Activated T-helper 1 cell treated with anti-CD3 and anti-CD28 coated beads, Interleukin-12 subunit alpha, Interleukin-12 subunit beta, Interleukin-2, Interleukin-4 antibody, amounts not matched to agents 30 ng/mL and 10 ng/mL and 1 ng/mL, durations not matched to agents 14 hours and 24 hours and 36 hours (primary cell): ENCODE measurements around the gene KRT78. TPM values are rescaled to one million over a fixed set of nuclear protein-coding genes. Genes with fewer than 3 reads are reported as not detected.

Source experiments
- DNase-seq: peaks from one replicate; pipeline ENCODE4 v3.0.0; 2021; ENCODE audit warnings: low spot score
- H3K27ac Mint-ChIP-seq: one replicate; pipeline ENCODE4 v1.8.0; 2021; ENCODE audit warnings: mild to moderate bottlenecking, mixed read lengths
- H3K27me3 Mint-ChIP-seq: one replicate; pipeline ENCODE4 v1.8.0; 2022; ENCODE audit warnings: mild to moderate bottlenecking, moderate library complexity, mixed read lengths; ENCODE audit not compliant: insufficient read depth
- H3K36me3 Mint-ChIP-seq: one replicate; pipeline ENCODE4 v1.8.0; 2021; ENCODE audit warnings: low read depth, mixed read lengths
- H3K4me1 Mint-ChIP-seq: one replicate; pipeline ENCODE4 v1.8.0; 2021; ENCODE audit warnings: low read depth, mixed read lengths
- H3K4me3 Mint-ChIP-seq: one replicate; pipeline ENCODE4 v1.8.0; 2021; ENCODE audit warnings: mild to moderate bottlenecking, moderate library complexity, mixed read lengths
- H3K9me3 Mint-ChIP-seq: one replicate; pipeline ENCODE4 v1.8.0; 2021; ENCODE audit warnings: mixed read lengths
- intact Hi-C: fragments of 100-400 bp; cut with micrococcal nuclease; formaldehyde crosslinking; loops from one replicate; pipeline ENCODE4 v1.15.1; 2024
- total RNA-seq: library from RNA; stranded (reverse); gene quantifications from 2 replicates; pipeline ENCODE4 v1.2.3, GENCODE V29; 2022

Gene KRT78
- total RNA-seq, 1 donor from 2014 or later = not detected

DNA sequence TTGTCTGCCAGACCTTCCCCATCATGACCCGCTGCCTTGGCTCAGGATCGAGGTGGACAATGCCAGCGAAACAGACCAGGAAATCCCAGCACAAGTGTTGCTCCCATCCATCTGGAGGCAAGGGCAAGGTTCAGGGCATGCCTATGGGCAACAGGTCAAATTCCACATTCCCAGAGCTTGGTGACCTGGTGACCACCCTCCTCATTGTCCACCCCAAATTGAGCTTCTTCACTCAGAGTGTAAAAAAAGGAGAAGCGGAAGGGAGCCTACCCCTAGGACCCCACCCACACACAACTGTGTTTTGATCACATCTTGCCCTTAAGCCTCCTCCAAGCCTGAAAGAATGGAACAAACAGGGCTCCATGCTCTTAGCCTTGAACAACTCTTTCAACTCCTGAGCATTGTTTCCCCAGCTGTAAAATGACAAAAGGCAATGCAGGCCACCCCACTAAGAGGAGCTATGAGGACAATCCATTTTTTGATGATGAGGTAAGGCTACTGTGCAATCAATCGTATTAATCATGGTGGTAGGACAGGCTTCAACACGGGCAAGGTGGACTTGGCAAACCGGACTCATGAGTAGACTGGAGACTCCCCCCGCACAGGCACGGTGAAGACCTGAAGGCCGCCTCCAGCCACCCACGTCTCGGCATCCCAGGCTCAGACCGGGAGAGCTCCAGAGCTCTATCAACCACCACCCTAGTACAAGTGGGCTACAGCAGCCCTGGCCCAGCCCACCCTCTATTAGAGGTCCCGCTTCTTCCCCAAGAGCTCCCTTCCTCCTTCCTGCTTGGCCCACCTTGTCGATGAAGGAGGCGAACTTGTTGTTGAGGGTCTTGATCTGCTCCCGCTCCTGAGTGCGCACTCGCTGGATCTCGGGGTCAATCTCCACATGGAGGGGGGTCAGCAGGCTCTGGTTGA lies 15.5 kb downstream of the KRT78 start:
- Mint-ChIP-seq H3K4me3 (no peak overlapping the region), H3K9me3 (no peaks in the 10 kb centered on the region), H3K4me1 (peaks cover 38% of the 10 kb centered on the region), H3K27ac (no peak overlapping the region), H3K27me3 (peaks cover 2% of the 10 kb centered on the region), H3K36me3 (no peaks in the 10 kb centered on the region)
- DNase-seq = no peak
- intact Hi-C loops = no loop called here

DNA sequence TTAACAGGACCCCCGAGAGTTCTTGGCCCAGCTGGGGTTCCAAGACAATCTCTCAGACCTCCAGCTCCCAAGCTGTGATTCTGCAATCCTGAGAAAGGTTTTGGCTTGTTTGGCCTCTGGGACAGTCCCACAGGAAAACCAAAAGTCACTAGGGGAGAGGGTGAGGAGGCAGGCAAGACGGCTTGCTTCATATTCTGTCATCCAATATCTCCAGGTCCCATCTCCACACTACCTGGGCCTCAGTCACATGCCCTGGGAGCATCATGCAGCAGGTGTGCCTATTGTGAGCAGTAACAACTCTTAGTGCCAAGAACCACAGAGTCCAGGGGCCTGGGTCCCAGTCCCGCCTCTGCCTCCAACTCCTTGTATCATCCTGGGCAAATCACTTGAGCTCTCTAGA lies 16.3 kb downstream of the KRT78 start:
- Mint-ChIP-seq H3K36me3 (no peaks in the 10 kb centered on the region), H3K4me3 (no peak overlapping the region), H3K27me3 (peaks cover 2% of the 10 kb centered on the region), H3K4me1 (peaks cover 31% of the 10 kb centered on the region), H3K9me3 (no peaks in the 10 kb centered on the region), H3K27ac (no peak overlapping the region)
- no peak for DNase-seq
- intact Hi-C loops = no loop called here

DNA sequence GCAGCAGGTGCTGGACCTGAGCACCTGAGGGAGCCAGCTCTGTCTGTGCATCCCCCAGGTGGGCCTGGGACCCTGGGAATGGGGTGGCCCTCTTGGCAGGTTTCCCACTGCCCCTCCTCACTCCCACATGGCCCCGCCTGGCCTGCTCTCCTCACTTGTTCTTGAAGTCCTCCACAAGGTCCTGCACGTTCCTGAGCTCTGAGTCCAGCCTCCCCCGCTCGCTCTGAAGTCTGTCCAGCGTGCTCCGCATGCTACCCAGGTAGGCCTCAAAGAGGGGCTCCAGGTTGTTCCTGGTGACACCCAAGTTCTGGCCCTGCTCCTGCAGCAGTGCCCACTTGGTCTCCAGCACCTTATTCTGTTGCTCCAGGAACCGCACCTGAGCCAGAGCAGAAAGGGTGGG lies 17.5 kb downstream of the KRT78 start:
- Mint-ChIP-seq H3K4me1 (peaks cover 19% of the 10 kb centered on the region), H3K9me3 (no peaks in the 10 kb centered on the region), H3K27me3 (peaks cover 2% of the 10 kb centered on the region), H3K27ac (no peak overlapping the region), H3K36me3 (no peaks in the 10 kb centered on the region), H3K4me3 (no peak overlapping the region)
- intact Hi-C loops = no loop called here
- no peak for DNase-seq

DNA sequence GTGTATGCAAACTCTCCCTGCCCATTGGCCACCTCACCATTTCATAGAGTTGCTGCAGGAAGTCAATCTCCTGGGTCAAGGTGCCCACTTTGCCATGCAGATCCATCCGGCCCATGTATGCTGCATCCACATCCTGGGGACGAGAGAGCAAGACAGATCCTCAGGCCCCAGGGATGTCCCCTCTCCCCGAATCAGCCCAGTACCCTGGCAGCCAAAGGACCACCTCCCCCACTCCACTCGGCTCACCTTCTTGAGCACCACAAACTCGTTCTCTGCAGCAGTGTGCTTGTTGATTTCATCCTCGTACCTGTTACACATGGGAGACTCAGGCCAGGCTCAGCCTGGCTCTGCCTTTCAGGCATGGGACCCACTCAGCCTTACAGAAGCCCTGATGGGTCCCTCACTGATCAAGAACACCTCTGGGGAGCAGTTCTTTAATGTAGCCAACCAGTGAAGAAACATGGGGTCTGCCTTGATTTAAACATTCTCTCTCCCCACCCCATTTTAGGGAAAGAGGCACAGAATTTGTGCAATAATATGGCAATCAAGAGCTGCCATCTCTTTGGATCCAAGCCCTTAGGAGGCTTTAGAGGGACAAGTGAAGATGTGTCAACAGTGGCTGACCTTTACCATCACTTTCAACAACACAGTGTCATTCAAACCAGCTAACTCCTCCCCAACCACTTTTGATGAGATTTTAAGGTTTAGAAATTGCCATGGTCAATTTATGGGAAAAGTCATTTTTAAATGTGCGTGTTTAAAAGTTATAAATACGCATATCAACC lies 18.6 kb downstream of the KRT78 start:
- DNase-seq = no peak
- H3K36me3 Mint-ChIP-seq = no peaks in the 10 kb centered on the region
- H3K4me1 Mint-ChIP-seq = peaks cover 9% of the 10 kb centered on the region
- intact Hi-C loops = no loop called here
- no peak overlapping the region for H3K27ac Mint-ChIP-seq
- no peaks in the 10 kb centered on the region for H3K27me3 Mint-ChIP-seq
- no peak overlapping the region for H3K4me3 Mint-ChIP-seq
- no peaks in the 10 kb centered on the region for H3K9me3 Mint-ChIP-seq

DNA sequence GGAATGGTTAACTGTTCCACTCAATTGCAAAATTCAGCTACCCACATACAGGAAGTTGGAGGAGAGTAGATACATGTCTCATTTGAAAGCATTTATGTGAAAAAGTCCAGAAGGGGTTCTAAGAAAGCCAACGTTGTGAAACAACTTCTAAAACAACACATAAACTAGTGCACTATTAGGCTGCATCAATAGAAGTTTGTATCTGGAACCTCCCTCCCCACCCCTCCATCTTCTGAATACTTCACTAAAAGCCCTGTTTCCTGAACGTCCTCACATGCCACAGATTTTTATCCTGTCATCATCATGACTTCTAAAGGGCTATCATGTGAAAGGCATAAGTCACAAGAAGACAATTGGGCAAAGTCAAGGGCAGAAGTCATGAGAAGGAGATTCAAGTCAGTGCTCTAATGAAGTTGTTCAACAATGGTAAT lies 20.2 kb downstream of the KRT78 start:
- H3K36me3 Mint-ChIP-seq = no peaks in the 10 kb centered on the region
- H3K4me1 Mint-ChIP-seq = peaks cover 8% of the 10 kb centered on the region
- no peaks in the 10 kb centered on the region for H3K9me3 Mint-ChIP-seq
- intact Hi-C loops = no loop called here
- H3K27me3 Mint-ChIP-seq = no peaks in the 10 kb centered on the region
- H3K4me3 Mint-ChIP-seq = no peak overlapping the region
- H3K27ac Mint-ChIP-seq = no peak overlapping the region
- no peak for DNase-seq

DNA sequence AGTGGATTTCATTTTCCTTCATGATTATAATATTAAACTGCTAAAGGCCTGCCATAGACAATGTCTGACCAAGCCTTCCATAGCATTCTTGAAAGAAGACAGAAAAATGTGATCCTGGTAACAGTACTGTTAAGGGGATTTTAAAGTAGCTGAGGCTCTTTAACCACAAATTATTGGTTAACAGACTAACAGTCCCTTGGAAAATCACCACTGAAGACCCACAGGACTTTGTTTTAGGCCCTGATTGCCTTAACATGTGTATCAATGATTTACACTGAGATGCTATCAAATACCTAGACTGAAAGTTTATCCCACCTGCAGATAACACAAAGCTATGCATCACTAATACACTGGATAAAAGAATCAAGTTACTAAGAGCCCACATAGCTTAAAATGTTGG lies 20.6 kb downstream of the KRT78 start:
- Mint-ChIP-seq H3K36me3 (no peaks in the 10 kb centered on the region), H3K4me1 (peaks cover 8% of the 10 kb centered on the region), H3K9me3 (no peaks in the 10 kb centered on the region), H3K27ac (no peak overlapping the region), H3K27me3 (no peaks in the 10 kb centered on the region), H3K4me3 (no peak overlapping the region)
- DNase-seq = no peak
- intact Hi-C loops = no loop called here

DNA sequence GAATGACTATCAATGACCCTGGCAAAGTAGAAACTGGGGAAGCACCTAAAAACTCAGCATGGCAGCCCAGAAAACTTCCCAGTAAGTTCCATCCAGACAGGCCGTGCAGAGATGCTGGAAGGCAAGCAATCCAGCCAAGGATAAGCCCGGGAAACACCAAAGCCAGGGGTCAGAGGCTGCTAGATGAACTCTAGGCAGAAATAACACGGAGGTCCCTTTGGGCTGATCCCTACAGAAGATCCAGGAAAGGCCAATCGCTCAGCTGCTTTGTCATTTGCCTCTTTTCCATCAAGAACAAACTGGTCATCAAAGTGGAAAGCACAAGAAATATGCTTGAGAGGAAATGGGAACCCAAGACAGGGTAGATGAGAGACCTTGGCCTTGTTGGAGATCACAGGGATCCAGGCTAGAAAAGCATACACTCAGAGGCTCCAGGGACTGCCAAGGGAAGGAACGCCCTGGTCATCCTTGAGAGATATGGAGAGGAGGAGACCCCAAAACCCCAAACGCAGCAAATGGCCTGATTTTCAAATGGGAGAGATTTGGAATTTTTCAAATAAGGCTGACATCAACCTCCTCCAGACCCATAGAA lies 21.2 kb downstream of the KRT78 start:
- Mint-ChIP-seq H3K9me3 (no peaks in the 10 kb centered on the region), H3K4me1 (peaks cover 8% of the 10 kb centered on the region), H3K36me3 (no peaks in the 10 kb centered on the region), H3K4me3 (no peak overlapping the region), H3K27ac (no peak overlapping the region), H3K27me3 (no peaks in the 10 kb centered on the region)
- intact Hi-C loops = no loop called here
- DNase-seq = no peak

DNA sequence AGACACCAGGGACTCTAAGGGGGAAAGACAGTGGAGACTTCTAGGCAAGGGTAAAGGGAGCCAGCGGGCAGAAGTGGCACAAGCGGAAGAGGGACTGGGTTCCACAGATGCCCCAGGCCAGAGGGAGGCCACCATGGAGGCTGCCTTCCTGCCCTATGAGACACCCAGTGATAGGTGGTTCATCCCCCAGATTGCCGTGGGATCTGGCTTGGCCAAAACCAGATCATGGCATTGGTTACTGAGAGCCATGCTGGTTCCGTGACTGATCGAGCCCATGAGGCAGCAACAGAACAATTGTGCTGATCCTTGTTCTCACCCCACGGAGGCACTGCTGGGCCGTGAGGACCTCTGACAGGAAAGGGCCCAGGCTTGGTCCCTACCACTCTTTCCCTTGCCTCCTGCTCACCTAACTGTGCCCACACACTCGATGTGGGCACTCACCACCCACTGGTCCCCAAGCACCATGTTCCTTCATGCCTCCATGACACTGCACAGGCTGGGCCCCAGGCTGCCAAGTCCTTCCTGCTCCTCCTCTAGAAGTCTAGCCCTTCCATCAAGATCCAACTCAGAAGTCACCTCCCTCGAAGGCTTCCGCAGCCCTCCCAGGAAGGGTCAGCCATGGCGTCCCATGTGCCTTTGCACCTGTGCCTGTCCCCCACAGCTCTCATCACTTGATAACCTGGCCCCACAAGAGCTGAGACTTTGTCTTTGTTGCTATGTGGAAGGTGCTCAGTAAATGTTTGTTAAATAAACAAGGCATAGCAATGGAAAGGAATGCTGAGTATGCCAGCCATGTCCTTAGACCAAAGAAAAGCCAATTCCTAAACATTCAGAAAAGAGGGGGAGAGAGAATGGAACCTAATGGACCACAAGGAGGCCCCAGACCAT lies 21.9 kb downstream of the KRT78 start:
- no peak overlapping the region for H3K4me3 Mint-ChIP-seq
- H3K27ac Mint-ChIP-seq = no peak overlapping the region
- peaks cover 8% of the 10 kb centered on the region for H3K4me1 Mint-ChIP-seq
- H3K36me3 Mint-ChIP-seq = no peaks in the 10 kb centered on the region
- intact Hi-C loops = no loop called here
- DNase-seq = no peak
- no peaks in the 10 kb centered on the region for H3K9me3 Mint-ChIP-seq
- H3K27me3 Mint-ChIP-seq = no peaks in the 10 kb centered on the region

DNA sequence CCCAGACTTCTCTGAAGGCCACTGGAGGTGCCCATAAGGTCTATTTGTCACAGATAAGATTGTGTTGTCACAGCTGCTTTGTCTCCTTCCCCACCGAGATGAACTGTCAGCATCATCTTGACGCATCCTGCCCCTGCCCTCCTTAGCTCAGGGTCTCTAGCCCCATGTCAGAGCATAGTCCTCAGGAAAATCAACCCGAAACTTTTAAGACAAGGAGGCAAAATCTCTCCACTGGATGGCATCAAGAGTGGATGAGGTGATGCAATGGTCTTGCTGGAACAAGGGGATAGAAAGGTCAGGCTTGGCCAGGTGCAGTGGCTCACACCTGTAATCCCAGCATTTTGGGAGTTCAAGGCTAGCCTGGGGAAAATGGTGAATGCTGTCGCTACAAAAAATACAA lies 22.8 kb downstream of the KRT78 start:
- Mint-ChIP-seq H3K4me3 (no peak overlapping the region), H3K27me3 (peaks cover 1% of the 10 kb centered on the region), H3K4me1 (peaks cover 8% of the 10 kb centered on the region), H3K9me3 (no peaks in the 10 kb centered on the region), H3K36me3 (no peaks in the 10 kb centered on the region), H3K27ac (no peak overlapping the region)
- DNase-seq = no peak
- intact Hi-C loops = no loop called here

DNA sequence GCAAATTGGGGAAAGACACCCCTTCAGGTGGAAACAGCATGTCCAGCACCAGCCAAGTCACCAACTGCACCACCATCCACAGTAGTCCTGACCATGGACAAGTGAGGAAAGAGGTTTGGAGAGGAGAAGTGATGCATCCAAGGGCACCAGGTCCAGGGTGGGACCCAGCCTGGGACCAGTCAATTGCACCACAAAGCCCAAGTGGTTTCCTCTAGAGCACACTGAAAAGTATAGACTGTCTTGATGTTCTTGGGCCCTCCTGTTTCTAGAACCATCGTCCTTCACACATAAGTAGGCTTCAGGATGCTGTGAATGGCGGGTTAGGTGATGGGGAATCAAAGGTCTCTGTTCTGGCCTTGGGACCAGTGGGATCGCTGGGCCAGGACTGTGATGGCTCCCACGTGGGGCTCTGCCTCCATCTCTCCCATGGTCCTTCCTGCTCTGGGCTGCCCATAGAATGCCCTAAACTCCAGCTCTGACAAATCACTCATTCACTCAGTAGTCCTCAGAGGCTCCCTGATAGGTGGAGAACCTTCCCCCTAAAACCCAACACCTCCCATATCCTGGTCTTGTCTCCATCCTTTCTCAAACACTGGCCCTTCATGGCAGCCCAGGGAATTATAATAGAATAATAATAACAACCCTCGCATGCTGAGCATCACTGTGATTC lies 23.9 kb downstream of the KRT78 start:
- peaks cover 8% of the 10 kb centered on the region for H3K4me1 Mint-ChIP-seq
- H3K9me3 Mint-ChIP-seq = no peaks in the 10 kb centered on the region
- peaks cover 3% of the 10 kb centered on the region for H3K27me3 Mint-ChIP-seq
- no peak overlapping the region for H3K4me3 Mint-ChIP-seq
- no peaks in the 10 kb centered on the region for H3K36me3 Mint-ChIP-seq
- no peak for DNase-seq
- H3K27ac Mint-ChIP-seq = no peak overlapping the region
- intact Hi-C loops = no loop called here

DNA sequence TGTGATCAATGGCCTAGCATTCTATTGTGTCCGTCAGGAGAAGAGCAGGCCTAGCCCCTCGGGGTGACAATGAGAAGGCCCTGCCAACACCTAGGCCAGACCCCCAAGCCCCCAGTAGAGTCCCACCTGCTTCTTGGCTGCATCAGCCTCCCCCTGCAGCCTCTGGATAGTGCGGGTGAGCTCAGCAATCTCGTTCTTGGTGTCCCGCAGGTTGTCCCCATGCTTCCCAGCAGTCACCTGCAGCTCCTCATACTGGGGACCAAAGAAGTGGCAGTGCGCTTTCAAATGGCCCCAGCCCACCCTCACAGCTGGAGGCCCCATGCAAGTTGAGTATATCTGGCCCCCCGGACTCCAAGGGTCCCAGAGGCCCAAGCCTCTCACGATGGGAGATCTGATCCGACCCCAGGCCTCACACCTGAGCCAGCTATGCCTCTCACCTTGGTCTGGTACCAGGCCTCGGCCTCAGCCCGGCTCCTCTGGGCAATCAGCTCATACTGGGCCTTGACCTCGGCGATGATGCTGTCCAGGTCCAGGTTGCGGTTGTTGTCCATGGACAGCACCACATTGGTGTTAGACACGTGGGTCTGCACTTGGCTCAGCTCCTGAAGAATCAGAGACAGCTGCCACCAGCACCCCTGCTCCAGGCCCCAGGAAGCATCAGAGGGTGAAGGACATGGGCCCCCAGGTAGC lies 24.9 kb downstream of the KRT78 start:
- Mint-ChIP-seq H3K27me3 (peaks cover 3% of the 10 kb centered on the region), H3K4me3 (no peak overlapping the region), H3K9me3 (no peaks in the 10 kb centered on the region), H3K4me1 (peaks cover 8% of the 10 kb centered on the region), H3K27ac (no peak overlapping the region), H3K36me3 (no peaks in the 10 kb centered on the region)
- DNase-seq = no peak
- intact Hi-C loops = no loop called here
